Measurements from ENCODE around the gene CUX1.
A peak's percentile ranks its signal among the peaks of the same experiment; 100 is the strongest.

Gene CUX1

GRCh38 chr7:102284399-102284798 is 467.0 kb downstream of the CUX1 start:
- no peaks in the 10 kb centered on the region for H3K9me3 ChIP-seq (replicated peaks; ENCODE audit: insufficient read depth, low read length)
- no peaks in the 10 kb centered on the region for H3K27me3 ChIP-seq (replicated peaks; ENCODE audit: insufficient read depth, low read length)
- H3K79me2 ChIP-seq (ENCODE audit: low read length) = peaks cover 31% of the 10 kb centered on the region
- no peak overlapping the region for H2AFZ ChIP-seq (ENCODE audit: low read length)
- TF ChIP-seq CTCF (IDR thresholded peaks at IDR 0.05; ENCODE audit: low read length) = no peak
- no peak for TF ChIP-seq EZH2 (optimal IDR thresholded peaks at IDR 0.05; ENCODE audit: low read depth, low read length)
- TF ChIP-seq EZH2phosphoT487 (IDR thresholded peaks at IDR 0.05; ENCODE audit: low read length) = no peak
- H3K4me1 ChIP-seq (ENCODE audit: low read length) = peaks cover 31% of the 10 kb centered on the region
- H3K9me2 ChIP-seq (replicated peaks; ENCODE audit: insufficient read depth, low read length) = no peaks in the 10 kb centered on the region
- no peak overlapping the region for H3K27ac ChIP-seq (ENCODE audit: low read length)
- H3F3A ChIP-seq (ENCODE audit: insufficient read depth, low read length) = peaks cover 24% of the 10 kb centered on the region
- H3K4me2 ChIP-seq (ENCODE audit: low read depth, low read length) = peak overlapping the region; percentile 2; the same call in 1 of the 2 replicates
- no peaks in the 10 kb centered on the region for H4K20me1 ChIP-seq (ENCODE audit: insufficient read depth, low read length)
- H3K4me3 ChIP-seq (ENCODE audit: low read length) = no peak overlapping the region
- no peak for DNase-seq
- H3K36me3 ChIP-seq (replicated peaks; ENCODE audit: insufficient read depth, low read length) = no peaks in the 10 kb centered on the region
- H3K9ac ChIP-seq (ENCODE audit: low read length) = no peak overlapping the region

- Histone ChIP-seq H3K27me3 (replicated peaks; ENCODE audit: insufficient read depth, low read length) (no peaks in the 10 kb centered on the region), H3K36me3 (replicated peaks; ENCODE audit: insufficient read depth, low read length) (no peaks in the 10 kb centered on the region), H3K9ac (ENCODE audit: low read length) (no peak overlapping the region), H4K20me1 (ENCODE audit: insufficient read depth, low read length) (no peaks in the 10 kb centered on the region), H2AFZ (ENCODE audit: low read length) (no peak overlapping the region), H3K9me3 (replicated peaks; ENCODE audit: insufficient read depth, low read length) (no peaks in the 10 kb centered on the region), H3K4me2 (ENCODE audit: low read depth, low read length) (0 out of 2 replicates have a peak overlapping the region, but pooled peaks have one; percentile 2), H3K4me1 (ENCODE audit: low read length) (peaks cover 28% of the 10 kb centered on the region), H3K4me3 (ENCODE audit: low read length) (no peak overlapping the region), H3K79me2 (ENCODE audit: low read length) (peaks cover 35% of the 10 kb centered on the region), H3K9me2 (replicated peaks; ENCODE audit: insufficient read depth, low read length) (no peaks in the 10 kb centered on the region), H3F3A (ENCODE audit: insufficient read depth, low read length) (peaks cover 22% of the 10 kb centered on the region), H3K27ac (ENCODE audit: low read length) (no peak overlapping the region)
- TF ChIP-seq CTCF (IDR thresholded peaks at IDR 0.05; ENCODE audit: low read length) (no peak), EZH2phosphoT487 (IDR thresholded peaks at IDR 0.05; ENCODE audit: low read length) (no peak), EZH2 (optimal IDR thresholded peaks at IDR 0.05; ENCODE audit: low read depth, low read length) (no peak)
- no peak for DNase-seq
These were observed 467.6 kb downstream of the CUX1 start for GRCh38 chr7:102284891-102285539.

- H3K36me3 ChIP-seq (replicated peaks; ENCODE audit: insufficient read depth, low read length) = no peaks in the 10 kb centered on the region
- H2AFZ ChIP-seq (ENCODE audit: low read length) = peak overlapping the region; percentile 86; the same call in 1 of the 2 replicates
- peak overlapping the region; percentile 92 for H3K4me3 ChIP-seq (ENCODE audit: low read length)
- no peaks in the 10 kb centered on the region for H3K9me3 ChIP-seq (replicated peaks; ENCODE audit: insufficient read depth, low read length)
- H4K20me1 ChIP-seq (ENCODE audit: insufficient read depth, low read length) = no peaks in the 10 kb centered on the region
- peaks cover 39% of the 10 kb centered on the region for H3K79me2 ChIP-seq (ENCODE audit: low read length)
- H3K4me1 ChIP-seq (ENCODE audit: low read length) = peaks cover 25% of the 10 kb centered on the region
- no peaks in the 10 kb centered on the region for H3K9me2 ChIP-seq (replicated peaks; ENCODE audit: insufficient read depth, low read length)
- H3K27ac ChIP-seq (ENCODE audit: low read length) = no peak overlapping the region
- no peaks in the 10 kb centered on the region for H3K27me3 ChIP-seq (replicated peaks; ENCODE audit: insufficient read depth, low read length)
- H3K4me2 ChIP-seq (ENCODE audit: low read depth, low read length) = peak overlapping the region; percentile 100
- TF ChIP-seq CTCF (IDR thresholded peaks at IDR 0.05; ENCODE audit: low read length) = no peak
- TF ChIP-seq EZH2phosphoT487 (IDR thresholded peaks at IDR 0.05; ENCODE audit: low read length) = no peak
- no peak for TF ChIP-seq EZH2 (optimal IDR thresholded peaks at IDR 0.05; ENCODE audit: low read depth, low read length)
- H3F3A ChIP-seq (ENCODE audit: insufficient read depth, low read length) = peaks cover 26% of the 10 kb centered on the region
- H3K9ac ChIP-seq (ENCODE audit: low read length) = peak overlapping the region; percentile 79
- no peak for DNase-seq
These were observed 468.3 kb downstream of the CUX1 start for GRCh38 chr7:102285540-102286236.

Data from MM.1S (cell line).